ENCODE results near the gene ONECUT3.

Gene ONECUT3

GRCh38 chr19:1816530-1817298, 63.4 kb downstream of the ONECUT3 start:
- DNase-seq: no peak

- DNase-seq: no peak
Measured at GRCh38 chr19:1817553-1818179, 64.4 kb downstream of the ONECUT3 start.

DNA sequence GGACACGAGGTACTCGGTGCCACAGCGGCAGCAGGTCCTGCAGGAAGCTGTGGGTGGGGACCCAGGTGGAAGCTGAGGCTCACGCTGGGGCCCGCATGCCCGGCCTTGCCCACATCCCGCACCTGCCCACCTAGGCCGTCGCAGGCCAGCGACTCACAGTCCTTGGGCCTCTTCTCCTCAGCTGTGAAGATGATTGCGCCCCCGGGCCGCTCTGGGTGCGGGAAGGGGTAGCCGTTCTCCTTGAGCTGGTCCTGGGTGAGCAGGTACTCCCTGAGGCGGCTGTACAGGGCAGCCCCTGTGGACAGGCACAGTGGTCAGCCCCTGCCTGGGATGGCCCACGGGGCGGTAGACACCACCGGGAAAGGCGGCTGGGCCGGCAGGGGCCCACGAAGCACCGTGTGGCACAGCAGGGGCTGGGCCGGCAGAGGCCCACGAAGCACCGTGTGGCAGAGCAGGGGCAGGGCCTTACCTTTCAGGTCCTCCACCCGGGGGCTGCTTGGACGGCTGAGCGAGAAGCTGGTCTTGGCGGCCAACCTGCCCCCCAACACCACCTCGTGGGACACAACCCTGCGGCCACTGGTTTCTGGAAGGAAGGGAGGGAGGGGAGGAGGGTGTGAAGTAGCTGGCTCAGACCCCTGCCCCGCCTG, 65.4 kb downstream of the ONECUT3 start:
- DNase-seq: no peak

- DNase-seq: no peak
Measured at GRCh38 chr19:1819341-1820255, 66.3 kb downstream of the ONECUT3 start.

DNA sequence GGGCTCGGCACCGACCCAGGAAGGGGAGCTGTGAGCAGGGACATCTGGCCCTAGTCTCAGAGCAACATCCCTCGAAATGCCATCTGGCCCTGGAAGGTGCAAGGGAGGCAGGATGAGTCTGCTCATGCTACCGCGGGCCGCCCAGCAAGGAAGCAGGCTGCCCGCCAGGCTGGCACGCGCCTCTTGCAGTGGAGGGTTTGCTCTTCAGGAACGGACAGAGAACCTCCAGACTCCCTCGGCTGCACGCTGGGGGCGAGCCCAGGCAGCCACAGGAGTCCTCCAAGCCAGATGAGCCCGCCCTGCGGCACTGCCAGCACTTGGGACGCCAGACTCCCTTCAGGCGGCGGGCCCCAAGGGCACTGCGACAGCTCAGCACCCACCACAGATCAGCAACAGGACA, 68.9 kb downstream of the ONECUT3 start:
- no peak for DNase-seq

DNA sequence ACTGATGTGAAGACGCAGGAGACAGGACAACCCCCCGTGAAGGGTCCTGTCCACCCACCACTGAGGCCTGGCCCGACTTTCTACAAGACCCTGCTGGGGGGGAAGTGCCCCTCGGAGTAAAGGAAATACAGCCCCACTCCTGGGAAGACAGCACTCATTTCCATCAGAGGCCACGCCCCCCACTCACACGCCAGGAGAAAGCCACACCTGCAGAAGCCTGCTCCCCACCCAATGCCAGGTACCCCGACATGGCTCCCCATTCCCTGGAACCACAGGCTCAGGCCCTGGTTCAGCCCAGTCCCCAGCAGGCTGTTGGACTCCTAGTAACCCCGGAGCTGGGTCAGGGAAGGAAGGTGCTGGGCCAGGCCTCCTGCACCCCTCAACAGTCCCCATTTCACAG, 69.7 kb downstream of the ONECUT3 start:
- no peak for DNase-seq

GRCh38 chr19:1823539-1824251, 70.4 kb downstream of the ONECUT3 start:
- no peak for DNase-seq

DNA sequence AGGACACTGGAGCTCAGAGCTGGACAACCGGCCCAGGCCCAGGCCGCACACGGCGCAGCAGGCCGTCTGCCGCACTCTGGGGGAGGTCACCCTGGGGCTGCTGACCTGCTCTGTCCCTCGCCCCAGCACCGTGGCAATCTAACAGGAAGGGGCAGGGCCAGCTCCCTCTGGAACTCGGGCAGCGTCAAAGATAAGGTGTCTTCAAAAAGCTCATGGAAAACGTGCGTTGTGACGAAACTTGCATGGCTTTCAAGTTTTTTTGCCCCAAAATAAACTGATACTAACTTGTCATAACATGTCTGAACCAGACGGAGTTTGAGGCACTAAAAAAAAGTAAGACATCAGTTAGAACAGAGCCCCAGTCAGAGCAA, 70.9 kb downstream of the ONECUT3 start:
- no peak for DNase-seq

DNA sequence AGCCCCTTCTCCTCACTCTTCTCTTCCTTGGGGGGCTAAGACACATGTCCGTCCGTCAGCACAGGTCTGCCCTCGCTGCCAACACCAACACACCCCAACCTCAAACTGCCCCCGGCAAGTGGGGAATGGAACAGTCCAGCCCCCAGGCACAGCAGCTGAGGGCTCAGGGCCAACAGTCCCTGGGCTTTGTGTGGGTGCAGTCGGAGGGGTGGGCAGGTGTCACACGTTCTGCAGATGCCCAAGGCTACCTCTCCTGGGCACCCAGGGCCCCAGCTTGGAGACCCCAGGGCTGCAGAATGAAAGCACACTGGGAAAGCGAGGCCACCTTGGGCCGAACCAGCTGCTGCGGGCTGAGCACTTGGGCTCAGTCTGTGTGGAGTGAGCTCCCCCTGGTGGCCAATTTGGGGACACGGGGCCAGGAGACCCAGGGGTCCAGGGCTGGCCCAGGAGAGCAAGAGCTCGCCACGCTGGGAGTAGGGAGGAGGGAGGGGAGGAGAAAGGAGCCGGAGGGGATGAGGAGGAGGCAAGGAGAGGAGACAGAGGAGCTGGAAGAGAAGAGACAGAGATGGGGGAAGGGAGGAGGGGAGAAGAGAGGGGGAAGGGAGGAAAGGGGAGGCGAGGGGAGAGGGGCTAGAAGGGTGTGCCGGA, 72.7 kb downstream of the ONECUT3 start:
- peak; percentile 77 for DNase-seq

- DNase-seq: no peak
Measured at GRCh38 chr19:1826557-1827521, 73.5 kb downstream of the ONECUT3 start.

DNA sequence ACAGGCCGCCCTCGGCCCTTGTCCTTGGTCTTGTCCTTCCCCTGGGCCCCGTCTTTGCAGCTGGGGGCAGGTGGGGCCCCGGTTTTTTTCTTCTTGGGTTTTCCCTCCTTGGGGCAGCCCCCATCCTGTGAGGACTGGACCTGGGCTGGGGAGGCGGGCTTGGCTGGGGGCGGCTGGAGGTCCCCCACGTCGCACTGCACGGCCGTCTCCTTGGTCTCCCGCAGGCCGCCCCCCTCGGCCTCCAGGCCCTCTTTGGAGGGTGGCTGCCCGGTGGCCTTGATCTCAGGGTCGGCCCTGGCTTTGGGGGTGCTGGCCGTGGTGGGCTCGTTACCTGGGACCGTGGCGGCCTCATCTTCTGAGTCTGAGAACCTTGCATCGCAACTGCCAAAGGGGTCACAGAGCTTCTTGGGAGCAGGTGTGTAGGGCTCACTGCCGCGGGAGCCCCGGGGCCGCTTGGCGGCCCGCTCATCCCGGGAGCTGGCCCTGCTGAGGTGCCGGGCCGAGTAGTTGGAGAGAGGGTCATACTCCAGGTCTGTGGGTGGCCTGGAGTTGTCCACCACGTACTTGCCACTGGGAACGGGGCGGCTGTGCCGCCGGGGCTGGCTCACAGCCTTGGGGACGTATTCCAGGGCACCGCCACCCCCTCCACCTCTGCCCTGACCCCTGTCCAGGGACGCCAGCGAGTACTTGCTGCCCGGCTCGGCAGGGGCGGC, 74.4 kb downstream of the ONECUT3 start:
- no peak for DNase-seq

DNA sequence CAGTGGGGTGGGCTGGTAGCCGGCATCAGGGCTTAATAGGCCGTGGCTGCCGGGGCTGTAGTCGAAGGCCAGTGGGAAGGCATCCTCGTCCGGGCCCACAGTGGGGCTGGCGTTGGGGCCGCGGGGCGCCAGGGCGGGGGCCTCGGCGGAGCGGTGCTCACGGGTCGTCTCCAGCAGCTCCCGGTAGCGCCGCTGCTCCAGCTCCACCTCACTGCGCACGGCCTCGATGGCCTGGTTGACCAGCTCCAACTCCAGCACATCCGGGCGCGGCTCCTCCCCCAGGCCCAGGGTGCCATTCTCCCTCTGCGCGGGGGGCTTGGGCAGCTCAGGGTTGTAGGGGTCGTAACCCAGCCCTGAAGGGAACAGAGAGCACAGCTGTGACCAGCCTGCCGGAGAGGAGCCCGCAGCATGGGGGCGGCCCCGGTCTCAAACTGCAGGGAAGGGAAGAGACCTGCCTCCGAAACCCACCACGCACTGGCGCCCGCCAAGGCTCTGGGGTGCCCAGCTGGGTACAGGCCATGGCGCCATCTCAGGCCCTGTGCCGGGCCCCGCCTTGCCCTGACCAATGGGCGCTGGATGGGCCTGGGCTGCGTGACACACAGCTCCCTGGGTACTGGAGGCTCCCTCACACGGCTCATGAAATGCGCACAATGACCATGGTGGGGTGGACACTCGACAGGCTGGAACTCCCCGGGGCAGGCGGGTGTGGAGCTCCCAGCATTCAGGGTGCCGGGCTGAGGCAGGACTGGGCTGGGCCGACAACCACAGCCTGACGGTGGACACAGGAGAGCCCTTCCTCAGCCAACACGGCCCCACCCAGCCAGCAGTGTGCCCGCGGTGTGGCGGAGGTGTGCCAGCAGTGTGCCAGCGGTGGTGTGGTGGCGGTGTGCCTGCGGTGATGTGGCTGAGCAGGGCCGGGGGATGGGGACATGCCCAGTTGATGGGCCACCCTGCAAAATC, 75.3 kb downstream of the ONECUT3 start:
- DNase-seq: no peak

DNA sequence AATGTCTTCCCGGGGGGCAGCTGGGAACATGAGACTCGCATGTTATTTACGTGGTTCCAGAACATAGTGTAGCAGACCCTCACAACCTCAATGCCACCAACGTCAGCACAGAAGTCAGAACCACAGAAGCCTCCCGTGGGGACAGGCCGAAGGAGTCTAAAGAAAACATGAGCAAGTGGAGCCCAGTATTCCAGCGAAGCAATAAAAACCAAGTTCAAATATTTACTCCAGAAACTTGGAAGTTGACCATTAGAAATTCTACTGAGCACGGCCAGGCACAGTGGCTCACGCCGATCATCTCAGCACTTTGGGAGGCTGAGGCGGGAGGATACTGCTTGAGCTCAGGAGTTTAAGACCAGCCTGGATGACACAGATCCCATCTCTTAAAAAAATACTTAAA, 76.7 kb downstream of the ONECUT3 start:
- no peak for DNase-seq

GRCh38 chr19:1830568-1830967, 77.3 kb downstream of the ONECUT3 start:
- no peak for DNase-seq
